SK-N-SH (cell line): Measurements from ENCODE around the gene DNAJC13. TPM values are rescaled to one million over a fixed set of nuclear protein-coding genes. Genes with fewer than 3 reads are reported as not detected.

ENCODE experiments used
- CTCF ChIA-PET: fragments of 300-600, 350-600 bp; formaldehyde crosslinking; extraction: SDS; loops from one replicate; lab custom pipeline; 2021; lab: Yijun Ruan, JAX
- POLR2A ChIA-PET: fragments of 350-600 bp; sonication (Branson Sonifier 250); formaldehyde crosslinking; extraction: SDS; loops from one replicate; lab custom pipeline; 2020; ENCODE audit warnings: antibody characterized with exemption, inconsistent platforms; lab: Yijun Ruan, JAX
- DNase-seq: peaks from one replicate; pipeline ENCODE4 v3.0.0; 2012
- H2AFZ ChIP-seq: fragments of 200-600 bp; sonication (generic); 2 replicates; pipeline ENCODE4 v1.8.1; 2016; ENCODE audit warnings: antibody characterized with exemption, mild to moderate bottlenecking, low read depth
- H3F3A ChIP-seq: fragments of 200-600 bp; sonication (generic); replicated peaks from 2 replicates; pipeline ENCODE3; 2016; ENCODE audit warnings: antibody characterized with exemption, mild to moderate bottlenecking; ENCODE audit not compliant: insufficient read depth
- H3K27ac ChIP-seq, 2 experiments: fragments of 200-500 bp in 1 of 2; fragments of 200-600 bp in 1 of 2; sonication (Bioruptor generic) in 1 of 2; sonication (generic), shearing (Covaris generic) in 1 of 2; 2 replicates each; pipeline versions ENCODE4 v1.5.1 to v1.6.1; 2014 to 2016; ENCODE audit warnings: low read depth in 2 of 2, inconsistent platforms in 1 of 2, low read length in 1 of 2, mild to moderate bottlenecking in 1 of 2, mixed read lengths in 1 of 2
- H3K27me3 ChIP-seq: fragments of 200-600 bp; sonication (generic), shearing (Covaris generic); 2 replicates; pipeline ENCODE4 v1.6.1; 2016; ENCODE audit warnings: mixed run types; ENCODE audit not compliant: insufficient read depth
- H3K36me3 ChIP-seq, 2 experiments: fragments of 200-500 bp in 1 of 2; fragments of 200-600 bp in 1 of 2; sonication (Bioruptor generic) in 1 of 2; sonication (generic) in 1 of 2; replicated peaks in 1 of 2; 2 replicates each; pipeline versions ENCODE3 to v1.5.1; 2014 to 2016; ENCODE audit warnings: low read length in 1 of 2, mild to moderate bottlenecking in 1 of 2; ENCODE audit not compliant: insufficient read depth in 2 of 2, control insufficient read depth in 1 of 2
- H3K4me1 ChIP-seq, 2 experiments: fragments of 200-500 bp in 1 of 2; fragments of 200-600 bp in 1 of 2; sonication (Bioruptor generic) in 1 of 2; sonication (generic), shearing (Covaris generic) in 1 of 2; 2 replicates each; pipeline versions ENCODE4 v1.5.1 to v1.6.1; 2014 to 2016; ENCODE audit warnings: low read depth in 1 of 2, low read length in 1 of 2, mixed run types in 1 of 2; ENCODE audit not compliant: insufficient read depth in 2 of 2, control insufficient read depth in 1 of 2
- H3K4me2 ChIP-seq: fragments of 200-600 bp; sonication (generic), shearing (Covaris generic); 2 replicates; pipeline ENCODE4 v1.6.1; 2017; ENCODE audit warnings: mixed run types
- H3K4me3 ChIP-seq, 2 experiments: fragments of 200-500 bp in 1 of 2; fragments of 200-600 bp in 1 of 2; sonication (Bioruptor generic) in 1 of 2; sonication (generic), shearing (Covaris generic) in 1 of 2; 2 replicates each; pipeline versions ENCODE4 v1.5.1 to v1.8.1; 2014 to 2016; ENCODE audit warnings: low read depth in 2 of 2, inconsistent platforms in 1 of 2, low read length in 1 of 2, mild to moderate bottlenecking in 1 of 2, mixed read lengths in 1 of 2, moderate library complexity in 1 of 2
- H3K79me2 ChIP-seq: fragments of 200-600 bp; sonication (generic); 2 replicates; pipeline ENCODE4 v1.8.1; 2017; ENCODE audit warnings: mild to moderate bottlenecking; ENCODE audit not compliant: insufficient read depth
- H3K9ac ChIP-seq: fragments of 200-600 bp; sonication (generic); 2 replicates; pipeline ENCODE4 v1.6.1; 2017; ENCODE audit warnings: mixed run types
- H3K9me2 ChIP-seq: fragments of 200-600 bp; sonication (generic); 2 replicates; pipeline ENCODE4 v1.6.1; 2017; ENCODE audit warnings: mixed run types
- H3K9me3 ChIP-seq: fragments of 200-600 bp; sonication (generic); 2 replicates; pipeline ENCODE4 v1.6.1; 2017; ENCODE audit warnings: mixed run types, mild to moderate bottlenecking, moderate library complexity
- H4K20me1 ChIP-seq: fragments of 200-600 bp; sonication (generic); 2 replicates; pipeline ENCODE4 v1.6.1; 2017; ENCODE audit warnings: mild to moderate bottlenecking, mixed run types; ENCODE audit not compliant: insufficient read depth
- FOSL2 ChIP-seq: IDR thresholded peaks from 2 replicates; pipeline ENCODE4 v1.4.0; 2012; ENCODE audit warnings: low read depth, mild to moderate bottlenecking, moderate library complexity, borderline replicate concordance
- FOXJ3 ChIP-seq: sonication (generic); formaldehyde crosslinking; IDR thresholded peaks from 2 replicates; pipeline ENCODE4 v1.5.1; 2020; ENCODE audit warnings: mild to moderate bottlenecking, missing genetic modification reagents
- MXI1 ChIP-seq: IDR thresholded peaks from 2 replicates; pipeline ENCODE4 v1.6.1; 2012; ENCODE audit warnings: mild to moderate bottlenecking, low read depth, low read length, improper control_type of control experiment
- NFIC ChIP-seq: IDR thresholded peaks from 2 replicates; pipeline ENCODE4 v1.4.0; 2012; ENCODE audit warnings: borderline replicate concordance
- POLR2AphosphoS5 ChIP-seq: IDR thresholded peaks from 2 replicates; pipeline ENCODE4 v1.6.1; 2012; ENCODE audit warnings: low read depth, low read length
- SIN3A ChIP-seq: IDR thresholded peaks from 2 replicates; pipeline ENCODE4 v1.6.1; 2012; ENCODE audit warnings: low read depth, mild to moderate bottlenecking, low read length, moderate library complexity, borderline replicate concordance
- TAF1 ChIP-seq: IDR thresholded peaks from 2 replicates; pipeline ENCODE4 v1.6.1; 2012; ENCODE audit warnings: low read depth, mild to moderate bottlenecking, low read length, moderate library complexity, borderline replicate concordance
- WGBS: methylation state at CpG from one replicate; pipeline ENCODE4 v1.1.6; 2017; ENCODE audit warnings: low lambda C conversion rate; 5-methylcytosine and 5-hydroxymethylcytosine counted together
- polyA plus RNA-seq, 3 experiments: library from polyadenylated mRNA; depleted of rRNA; stranded (reverse); fragments of >200 nt; gene quantifications; 2 replicates each; pipeline ENCODE4 v1.2.3, GENCODE V29; 2012
- TF ChIP-seq, protein P1 (sequence below): IDR thresholded peaks from 2 replicates; pipeline ENCODE4; 2012
- TF ChIP-seq, protein P2 (sequence below): IDR thresholded peaks from 2 replicates; pipeline ENCODE4 v1.4.0; 2012; ENCODE audit warnings: low read depth, borderline replicate concordance
- TF ChIP-seq, protein P3 (sequence below): IDR thresholded peaks from 2 replicates; pipeline ENCODE4 v1.4.0; 2012; ENCODE audit warnings: low read depth, borderline replicate concordance
- TF ChIP-seq, protein P4 (sequence below): fragments of 150-350 bp; IDR thresholded peaks from 2 replicates; pipeline ENCODE4 v1.6.1; 2017; ENCODE audit warnings: antibody characterized with exemption, low read length, low read depth, borderline replicate concordance

Gene DNAJC13
- polyA plus RNA-seq, 1 of the 3 experiments (the other 2 are of a cell fraction) = 10.8 TPM

DNA sequence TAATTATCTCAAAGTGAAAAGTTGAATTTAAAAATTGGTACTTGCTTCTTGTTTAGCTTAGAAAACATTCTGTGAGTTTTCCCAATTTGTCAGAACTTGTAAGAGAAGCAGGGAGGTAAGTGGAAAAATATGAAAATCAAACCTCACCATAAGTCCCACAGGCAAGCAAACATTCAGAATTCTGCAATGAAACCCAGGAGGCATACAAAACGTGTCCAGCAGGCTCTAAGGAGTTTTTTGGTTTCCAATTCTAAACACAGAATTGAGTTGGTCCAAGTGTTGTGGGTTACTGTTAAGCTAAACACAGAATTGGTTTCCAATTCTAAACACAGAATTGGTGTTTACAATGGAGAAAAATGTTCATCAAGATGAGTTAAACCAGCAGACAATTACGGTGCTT lies 152.7 kb downstream of the DNAJC13 start:
- H3K9me3 ChIP-seq = no peaks in the 10 kb centered on the region
- H3K27me3 ChIP-seq = no peaks in the 10 kb centered on the region
- WGBS = 83% methylated on average over 2 of the region's 2 CpGs
- CTCF ChIA-PET = interaction anchor here (0.8 to 1.7 kb wide), 2 partner anchors 32 to 72 kb away, joined by 3 to 5 read pairs; no protein-coding TSS in a partner anchor
- H3F3A ChIP-seq = peaks cover 4% of the 10 kb centered on the region
- POLR2A ChIA-PET = no interaction called here
- H3K4me3 ChIP-seq = no peak overlapping the region
- no peaks in the 10 kb centered on the region for H3K79me2 ChIP-seq
- peaks cover 0 to 4% of the 10 kb centered on the region in 2 experiments; a peak in 1 of 4 replicates for H3K4me1 ChIP-seq
- H3K36me3 ChIP-seq = peaks cover 0 to 22% of the 10 kb centered on the region in 2 experiments
- no peak overlapping the region for H3K4me2 ChIP-seq
- no peaks in the 10 kb centered on the region for H3K9me2 ChIP-seq
- H2AFZ ChIP-seq = no peak overlapping the region
- no peak overlapping the region for H3K9ac ChIP-seq
- H4K20me1 ChIP-seq = no peaks in the 10 kb centered on the region
- H3K27ac ChIP-seq = peak overlapping the region in 1 of 2 experiments; percentile 29; a peak in 1 of 4 replicates
- TF ChIP-seq SIN3A = no peak
- TF ChIP-seq NFIC = no peak
- TF ChIP-seq, protein P1, sequence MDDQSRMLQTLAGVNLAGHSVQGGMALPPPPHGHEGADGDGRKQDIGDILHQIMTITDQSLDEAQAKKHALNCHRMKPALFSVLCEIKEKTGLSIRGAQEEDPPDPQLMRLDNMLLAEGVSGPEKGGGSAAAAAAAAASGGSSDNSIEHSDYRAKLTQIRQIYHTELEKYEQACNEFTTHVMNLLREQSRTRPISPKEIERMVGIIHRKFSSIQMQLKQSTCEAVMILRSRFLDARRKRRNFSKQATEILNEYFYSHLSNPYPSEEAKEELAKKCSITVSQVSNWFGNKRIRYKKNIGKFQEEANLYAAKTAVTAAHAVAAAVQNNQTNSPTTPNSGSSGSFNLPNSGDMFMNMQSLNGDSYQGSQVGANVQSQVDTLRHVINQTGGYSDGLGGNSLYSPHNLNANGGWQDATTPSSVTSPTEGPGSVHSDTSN = no peak
- no peak for DNase-seq

DNA sequence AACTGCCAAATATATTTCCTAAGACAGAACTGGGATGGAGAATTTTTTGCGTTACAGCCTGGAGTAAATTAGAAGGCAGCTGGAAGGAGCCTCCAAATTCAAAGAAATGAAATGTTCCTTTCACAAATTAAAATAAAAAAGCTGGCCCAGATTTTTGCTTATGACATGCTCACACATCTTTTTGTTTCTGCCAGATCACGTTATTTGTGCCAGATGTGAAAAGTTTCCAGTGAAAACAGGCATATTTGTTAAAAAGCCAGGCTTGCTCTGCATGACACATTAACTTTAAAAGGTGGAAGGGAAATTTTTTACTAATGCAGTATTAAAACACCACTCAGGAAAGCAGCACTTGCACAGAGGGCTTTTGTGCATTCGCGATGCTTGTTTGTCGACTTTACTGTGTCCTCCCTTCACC lies 156.5 kb downstream of the DNAJC13 start:
- 92% methylated on average over 5 of the region's 5 CpGs for WGBS
- CTCF ChIA-PET = interaction anchor here (0.8 to 2.8 kb wide), 4 partner anchors 14 to 68 kb away, joined by 3 to 12 read pairs (median 4); no protein-coding TSS in a partner anchor
- H3K9me2 ChIP-seq = no peaks in the 10 kb centered on the region
- H3K27ac ChIP-seq = peak overlapping the region in 1 of 2 experiments; percentile 44; a peak in 1 of 4 replicates
- H3K27me3 ChIP-seq = no peaks in the 10 kb centered on the region
- H3K4me1 ChIP-seq = peaks cover 4 to 6% of the 10 kb centered on the region in 2 experiments; a peak in 2 of 4 replicates
- no peak overlapping the region for H2AFZ ChIP-seq
- H3K9ac ChIP-seq = no peak overlapping the region
- H3K9me3 ChIP-seq = no peaks in the 10 kb centered on the region
- peaks cover 21 to 43% of the 10 kb centered on the region in 2 experiments for H3K36me3 ChIP-seq
- no peak for DNase-seq
- no peaks in the 10 kb centered on the region for H3K79me2 ChIP-seq
- no peak overlapping the region for H3K4me3 ChIP-seq
- POLR2A ChIA-PET = no interaction called here
- H4K20me1 ChIP-seq = no peaks in the 10 kb centered on the region
- H3K4me2 ChIP-seq = no peak overlapping the region
- H3F3A ChIP-seq = peaks cover 13% of the 10 kb centered on the region
- TF ChIP-seq POLR2AphosphoS5 (no peak), MXI1 (no peak), SIN3A (no peak), FOXJ3 (CRISPR knock-in tag) (no peak), TAF1 (no peak), FOSL2 (no peak)
- TF ChIP-seq, protein P2, sequence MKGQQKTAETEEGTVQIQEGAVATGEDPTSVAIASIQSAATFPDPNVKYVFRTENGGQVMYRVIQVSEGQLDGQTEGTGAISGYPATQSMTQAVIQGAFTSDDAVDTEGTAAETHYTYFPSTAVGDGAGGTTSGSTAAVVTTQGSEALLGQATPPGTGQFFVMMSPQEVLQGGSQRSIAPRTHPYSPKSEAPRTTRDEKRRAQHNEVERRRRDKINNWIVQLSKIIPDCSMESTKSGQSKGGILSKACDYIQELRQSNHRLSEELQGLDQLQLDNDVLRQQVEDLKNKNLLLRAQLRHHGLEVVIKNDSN = no peak
- TF ChIP-seq, protein P3, sequence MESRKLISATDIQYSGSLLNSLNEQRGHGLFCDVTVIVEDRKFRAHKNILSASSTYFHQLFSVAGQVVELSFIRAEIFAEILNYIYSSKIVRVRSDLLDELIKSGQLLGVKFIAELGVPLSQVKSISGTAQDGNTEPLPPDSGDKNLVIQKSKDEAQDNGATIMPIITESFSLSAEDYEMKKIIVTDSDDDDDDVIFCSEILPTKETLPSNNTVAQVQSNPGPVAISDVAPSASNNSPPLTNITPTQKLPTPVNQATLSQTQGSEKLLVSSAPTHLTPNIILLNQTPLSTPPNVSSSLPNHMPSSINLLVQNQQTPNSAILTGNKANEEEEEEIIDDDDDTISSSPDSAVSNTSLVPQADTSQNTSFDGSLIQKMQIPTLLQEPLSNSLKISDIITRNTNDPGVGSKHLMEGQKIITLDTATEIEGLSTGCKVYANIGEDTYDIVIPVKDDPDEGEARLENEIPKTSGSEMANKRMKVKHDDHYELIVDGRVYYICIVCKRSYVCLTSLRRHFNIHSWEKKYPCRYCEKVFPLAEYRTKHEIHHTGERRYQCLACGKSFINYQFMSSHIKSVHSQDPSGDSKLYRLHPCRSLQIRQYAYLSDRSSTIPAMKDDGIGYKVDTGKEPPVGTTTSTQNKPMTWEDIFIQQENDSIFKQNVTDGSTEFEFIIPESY = no peak
- TF ChIP-seq, protein P4, sequence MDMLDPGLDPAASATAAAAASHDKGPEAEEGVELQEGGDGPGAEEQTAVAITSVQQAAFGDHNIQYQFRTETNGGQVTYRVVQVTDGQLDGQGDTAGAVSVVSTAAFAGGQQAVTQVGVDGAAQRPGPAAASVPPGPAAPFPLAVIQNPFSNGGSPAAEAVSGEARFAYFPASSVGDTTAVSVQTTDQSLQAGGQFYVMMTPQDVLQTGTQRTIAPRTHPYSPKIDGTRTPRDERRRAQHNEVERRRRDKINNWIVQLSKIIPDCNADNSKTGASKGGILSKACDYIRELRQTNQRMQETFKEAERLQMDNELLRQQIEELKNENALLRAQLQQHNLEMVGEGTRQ = no peak
